ENCODE data around the gene TCP1. TPM values are rescaled to one million over a fixed set of nuclear protein-coding genes. Genes with fewer than 3 reads are reported as not detected.
"Not testable (repeated sequence)": the region's sequence is repeated elsewhere in the genome, so short reads cannot be mapped to it uniquely, and the experiment has no call there.

TCP1 gene
- total and polyA plus RNA-seq, 8 donors = 112 to 267 (median 245) TPM

DNA sequence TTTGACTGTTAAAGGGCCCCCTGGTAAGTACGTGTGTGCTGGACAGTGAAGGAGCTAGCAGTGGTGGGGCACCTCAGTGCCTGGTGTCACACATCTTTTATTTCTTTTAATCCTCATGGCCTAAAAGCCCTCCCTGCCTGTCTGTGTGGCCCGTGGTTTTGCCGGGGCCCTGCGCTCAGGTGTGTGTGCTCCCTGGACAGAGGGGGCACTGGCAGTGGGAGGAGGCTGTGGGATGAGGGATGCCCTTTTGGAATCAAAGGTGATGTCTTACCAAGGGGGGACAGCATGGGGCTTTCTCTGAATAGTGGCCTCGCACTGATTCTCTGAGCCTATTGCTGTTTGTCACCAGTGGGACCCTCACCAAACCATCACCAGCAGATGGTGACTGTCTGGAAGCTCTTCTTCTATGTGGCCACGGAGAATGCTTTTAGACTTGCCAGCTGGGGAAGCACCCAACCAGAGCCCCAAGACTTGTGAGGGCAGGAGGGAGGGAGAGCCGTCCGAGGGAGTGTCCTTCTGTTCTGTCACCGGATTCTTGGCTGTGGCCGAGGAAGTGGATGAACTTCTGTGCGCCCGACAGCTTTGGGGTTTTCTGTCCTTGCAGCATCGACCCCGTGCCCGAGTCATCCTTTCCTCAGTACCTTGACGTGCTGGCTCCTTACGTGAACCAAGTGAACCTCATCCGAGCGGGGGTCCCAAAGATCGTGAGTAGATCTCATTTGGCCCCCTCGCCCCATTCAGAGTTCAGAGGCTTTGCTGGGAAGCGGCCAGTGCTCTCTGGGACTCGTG, 28.7 kb upstream of the TCP1 start:
- no peaks in the 10 kb centered on the region for H3K9me3 ChIP-seq
- DNase-seq (no peak), ATAC-seq (no peak)
- TF ChIP-seq, protein P1, sequence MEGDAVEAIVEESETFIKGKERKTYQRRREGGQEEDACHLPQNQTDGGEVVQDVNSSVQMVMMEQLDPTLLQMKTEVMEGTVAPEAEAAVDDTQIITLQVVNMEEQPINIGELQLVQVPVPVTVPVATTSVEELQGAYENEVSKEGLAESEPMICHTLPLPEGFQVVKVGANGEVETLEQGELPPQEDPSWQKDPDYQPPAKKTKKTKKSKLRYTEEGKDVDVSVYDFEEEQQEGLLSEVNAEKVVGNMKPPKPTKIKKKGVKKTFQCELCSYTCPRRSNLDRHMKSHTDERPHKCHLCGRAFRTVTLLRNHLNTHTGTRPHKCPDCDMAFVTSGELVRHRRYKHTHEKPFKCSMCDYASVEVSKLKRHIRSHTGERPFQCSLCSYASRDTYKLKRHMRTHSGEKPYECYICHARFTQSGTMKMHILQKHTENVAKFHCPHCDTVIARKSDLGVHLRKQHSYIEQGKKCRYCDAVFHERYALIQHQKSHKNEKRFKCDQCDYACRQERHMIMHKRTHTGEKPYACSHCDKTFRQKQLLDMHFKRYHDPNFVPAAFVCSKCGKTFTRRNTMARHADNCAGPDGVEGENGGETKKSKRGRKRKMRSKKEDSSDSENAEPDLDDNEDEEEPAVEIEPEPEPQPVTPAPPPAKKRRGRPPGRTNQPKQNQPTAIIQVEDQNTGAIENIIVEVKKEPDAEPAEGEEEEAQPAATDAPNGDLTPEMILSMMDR (IDR thresholded peaks at IDR 0.05) = no peak
- H3K27me3 ChIP-seq = peaks cover 0 to 10% of the 10 kb centered on the region in 2 donors
- peaks cover 0 to 3% of the 10 kb centered on the region in 2 donors for H3K36me3 ChIP-seq
- no peak overlapping the region for H3K4me3 ChIP-seq
- intact Hi-C loops (cut with DNase I) = no loop called here
- peaks cover 0 to 9% of the 10 kb centered on the region in 2 donors for H3K4me1 ChIP-seq
- no peak overlapping the region for H3K27ac ChIP-seq

DNA sequence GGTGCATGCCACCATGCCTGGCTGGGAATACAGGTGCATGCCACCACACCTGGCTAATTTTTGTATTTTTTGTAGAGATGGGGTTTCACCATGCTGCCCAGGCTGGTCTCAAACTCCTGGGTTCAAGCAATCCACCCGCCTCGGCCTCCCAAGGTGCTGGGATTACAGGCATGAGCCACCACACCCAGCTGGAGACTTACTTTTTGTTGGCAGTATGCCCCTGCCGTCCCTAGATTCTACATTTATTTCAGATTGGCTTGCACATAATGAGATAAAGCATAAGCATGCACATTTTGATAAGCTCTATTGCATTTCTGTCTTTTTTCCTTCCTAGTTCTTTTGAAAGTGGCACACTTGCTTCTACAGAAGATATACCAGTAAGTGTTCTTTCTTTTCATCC, 27.4 kb upstream of the TCP1 start:
- intact Hi-C loops (cut with DNase I); H3K4me1 ChIP-seq; H3K4me3 ChIP-seq; DNase-seq; H3K9me3 ChIP-seq; ATAC-seq; H3K36me3 ChIP-seq; H3K27me3 ChIP-seq; H3K27ac ChIP-seq: not testable (repeated sequence)

DNA sequence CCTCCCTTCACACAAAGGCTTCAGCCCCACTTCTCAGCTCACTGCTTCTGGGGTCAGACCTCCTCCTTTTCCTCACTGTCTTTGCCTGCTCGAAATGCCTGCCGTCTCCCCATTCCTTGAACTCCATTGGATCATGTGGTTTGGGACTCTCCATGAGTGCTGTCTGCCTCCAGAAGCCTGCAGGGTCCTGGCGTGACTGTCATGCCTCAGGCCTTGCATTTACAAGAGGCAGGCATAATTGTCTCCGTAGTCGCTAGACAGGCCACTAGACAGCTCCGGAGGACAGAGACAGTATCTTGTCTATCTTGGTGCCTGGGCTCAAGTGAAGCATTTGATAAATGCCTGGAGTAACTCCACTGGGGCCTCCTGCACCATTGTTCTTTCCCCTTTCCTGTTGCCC, 26.0 kb upstream of the TCP1 start:
- H3K36me3 ChIP-seq = peaks cover 0 to 3% of the 10 kb centered on the region in 2 donors
- peaks cover 0 to 10% of the 10 kb centered on the region in 2 donors for H3K27me3 ChIP-seq
- no peak for ATAC-seq
- no peak overlapping the region for H3K4me3 ChIP-seq
- peaks cover 0 to 6% of the 10 kb centered on the region in 2 donors for H3K4me1 ChIP-seq
- TF ChIP-seq, protein P1 (IDR thresholded peaks at IDR 0.05) = no peak
- no peak for DNase-seq
- intact Hi-C loops (cut with DNase I) = no loop called here
- H3K27ac ChIP-seq = no peak overlapping the region
- no peaks in the 10 kb centered on the region for H3K9me3 ChIP-seq

DNA sequence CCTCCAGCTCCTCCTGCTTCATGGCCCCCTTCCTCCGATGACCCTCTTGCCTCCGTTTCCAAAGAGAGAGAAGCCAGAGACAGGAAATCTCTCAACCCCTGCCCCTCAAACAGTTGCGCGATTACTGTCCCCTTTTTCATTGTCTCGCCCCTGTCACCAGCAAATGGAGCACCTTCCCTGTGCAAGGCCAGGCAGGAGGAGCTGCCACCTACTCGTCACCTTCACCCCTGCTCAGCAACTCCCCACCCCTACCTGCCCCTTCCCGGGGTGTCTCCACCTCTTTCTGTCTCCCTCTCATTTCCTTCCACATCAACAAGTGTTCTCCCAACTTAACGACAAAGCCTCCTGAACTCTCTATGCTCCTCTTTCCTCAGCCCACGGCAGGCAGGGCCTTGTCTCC, 24.4 kb upstream of the TCP1 start:
- Histone ChIP-seq H3K27ac (no peak overlapping the region), H3K36me3 (peaks cover 0 to 3% of the 10 kb centered on the region in 2 donors)

DNA sequence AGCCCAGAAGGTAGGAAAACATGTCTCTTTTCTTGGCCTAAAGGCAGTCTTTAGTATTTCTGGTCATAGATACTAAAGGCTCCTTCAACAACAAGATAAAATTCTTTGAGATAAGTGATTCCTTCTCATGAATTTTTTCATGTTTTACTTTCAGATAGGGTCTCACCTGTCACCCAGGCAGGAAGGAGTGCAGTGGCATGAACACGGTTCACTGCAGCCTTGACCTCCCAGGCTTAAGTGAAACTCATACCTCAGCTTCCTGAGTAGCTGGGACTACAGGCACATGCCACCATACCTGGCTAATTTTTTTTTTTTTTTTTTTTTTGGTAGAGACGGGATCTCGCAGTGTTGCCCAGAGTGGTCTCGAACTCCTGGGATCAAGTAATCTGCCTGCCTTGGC, 19.7 kb upstream of the TCP1 start:
- no peak overlapping the region for H3K4me3 ChIP-seq
- intact Hi-C loops (cut with DNase I) = no loop called here
- ATAC-seq (no peak), DNase-seq (no peak)
- peaks cover 0 to 3% of the 10 kb centered on the region in 2 donors for H3K36me3 ChIP-seq
- no peaks in the 10 kb centered on the region for H3K27me3 ChIP-seq
- TF ChIP-seq, protein P1 (IDR thresholded peaks at IDR 0.05) = no peak
- H3K9me3 ChIP-seq = no peaks in the 10 kb centered on the region
- no peaks in the 10 kb centered on the region for H3K4me1 ChIP-seq
- H3K27ac ChIP-seq = no peak overlapping the region

More for the DNA sequence above, 24.4 kb upstream of the TCP1 start:
- ATAC-seq (no peak), DNase-seq (no peak)
- no peaks in the 10 kb centered on the region for H3K4me1 ChIP-seq
- H3K4me3 ChIP-seq = no peak overlapping the region
- no peaks in the 10 kb centered on the region for H3K27me3 ChIP-seq
- intact Hi-C loops (cut with DNase I) = no loop called here
- no peaks in the 10 kb centered on the region for H3K9me3 ChIP-seq
- TF ChIP-seq, protein P1 (IDR thresholded peaks at IDR 0.05) = no peak
